GM12864 (cell line): ENCODE results near the gene FARP1.

ENCODE experiments used
- DNase-seq: peaks from one replicate; pipeline ENCODE4 v3.0.0-alpha.2; 2011; ENCODE audit warnings: low read depth
- H3K4me3 ChIP-seq: 2 replicates; pipeline ENCODE4 v1.5.1; 2011; ENCODE audit warnings: mild to moderate bottlenecking, low read depth, low read length, control low read depth
- TF ChIP-seq, protein P1 (sequence below): IDR thresholded peaks from 2 replicates; pipeline ENCODE4 v1.5.1; 2011; ENCODE audit warnings: low read depth, mild to moderate bottlenecking, moderate library complexity, low read length, control low read depth, inconsistent platforms; ENCODE audit errors: missing control alignments

Gene FARP1

DNA sequence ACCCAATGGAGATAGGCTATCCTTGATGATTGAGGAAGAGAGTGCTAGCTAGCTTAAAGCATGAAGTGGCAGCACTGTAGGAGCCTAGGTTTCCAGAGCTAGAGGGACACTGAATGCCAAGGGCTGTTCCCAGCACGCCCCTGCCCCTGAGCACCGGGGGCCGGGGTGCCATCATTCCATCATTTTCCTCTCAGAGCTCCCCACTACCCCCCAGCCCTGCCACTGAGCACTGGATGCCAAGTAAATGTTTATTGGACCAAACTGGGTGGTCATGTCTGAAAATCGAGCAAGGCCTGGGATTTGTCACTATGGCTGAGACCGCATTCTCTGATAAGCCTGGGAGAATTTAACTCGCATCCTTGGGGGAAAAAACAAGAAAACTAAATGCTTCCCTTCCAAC lies 291.2 kb downstream of the FARP1 start:
- DNase-seq = no peak
- H3K4me3 ChIP-seq = no peak overlapping the region
- TF ChIP-seq, protein P1, sequence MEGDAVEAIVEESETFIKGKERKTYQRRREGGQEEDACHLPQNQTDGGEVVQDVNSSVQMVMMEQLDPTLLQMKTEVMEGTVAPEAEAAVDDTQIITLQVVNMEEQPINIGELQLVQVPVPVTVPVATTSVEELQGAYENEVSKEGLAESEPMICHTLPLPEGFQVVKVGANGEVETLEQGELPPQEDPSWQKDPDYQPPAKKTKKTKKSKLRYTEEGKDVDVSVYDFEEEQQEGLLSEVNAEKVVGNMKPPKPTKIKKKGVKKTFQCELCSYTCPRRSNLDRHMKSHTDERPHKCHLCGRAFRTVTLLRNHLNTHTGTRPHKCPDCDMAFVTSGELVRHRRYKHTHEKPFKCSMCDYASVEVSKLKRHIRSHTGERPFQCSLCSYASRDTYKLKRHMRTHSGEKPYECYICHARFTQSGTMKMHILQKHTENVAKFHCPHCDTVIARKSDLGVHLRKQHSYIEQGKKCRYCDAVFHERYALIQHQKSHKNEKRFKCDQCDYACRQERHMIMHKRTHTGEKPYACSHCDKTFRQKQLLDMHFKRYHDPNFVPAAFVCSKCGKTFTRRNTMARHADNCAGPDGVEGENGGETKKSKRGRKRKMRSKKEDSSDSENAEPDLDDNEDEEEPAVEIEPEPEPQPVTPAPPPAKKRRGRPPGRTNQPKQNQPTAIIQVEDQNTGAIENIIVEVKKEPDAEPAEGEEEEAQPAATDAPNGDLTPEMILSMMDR = no peak

DNA sequence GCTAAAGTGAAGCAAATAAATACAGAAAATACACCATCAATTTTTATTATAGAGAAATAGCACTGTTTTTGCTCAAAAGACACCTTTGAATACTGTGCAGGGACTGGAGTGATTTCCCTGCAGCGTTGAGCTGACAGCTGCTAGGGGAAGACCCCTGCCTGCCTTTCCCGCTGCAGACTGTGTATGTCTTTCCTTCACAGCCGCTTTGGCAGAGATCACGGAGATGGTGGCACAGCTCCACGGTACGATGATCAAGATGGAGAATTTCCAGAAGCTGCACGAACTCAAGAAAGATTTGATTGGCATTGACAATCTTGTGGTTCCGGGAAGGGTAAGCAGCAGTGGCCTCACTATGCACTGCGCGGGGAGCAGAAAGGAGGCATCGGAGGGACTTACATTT lies 292.5 kb downstream of the FARP1 start:
- no peak for DNase-seq
- TF ChIP-seq, protein P1 = no peak
- no peak overlapping the region for H3K4me3 ChIP-seq

DNA sequence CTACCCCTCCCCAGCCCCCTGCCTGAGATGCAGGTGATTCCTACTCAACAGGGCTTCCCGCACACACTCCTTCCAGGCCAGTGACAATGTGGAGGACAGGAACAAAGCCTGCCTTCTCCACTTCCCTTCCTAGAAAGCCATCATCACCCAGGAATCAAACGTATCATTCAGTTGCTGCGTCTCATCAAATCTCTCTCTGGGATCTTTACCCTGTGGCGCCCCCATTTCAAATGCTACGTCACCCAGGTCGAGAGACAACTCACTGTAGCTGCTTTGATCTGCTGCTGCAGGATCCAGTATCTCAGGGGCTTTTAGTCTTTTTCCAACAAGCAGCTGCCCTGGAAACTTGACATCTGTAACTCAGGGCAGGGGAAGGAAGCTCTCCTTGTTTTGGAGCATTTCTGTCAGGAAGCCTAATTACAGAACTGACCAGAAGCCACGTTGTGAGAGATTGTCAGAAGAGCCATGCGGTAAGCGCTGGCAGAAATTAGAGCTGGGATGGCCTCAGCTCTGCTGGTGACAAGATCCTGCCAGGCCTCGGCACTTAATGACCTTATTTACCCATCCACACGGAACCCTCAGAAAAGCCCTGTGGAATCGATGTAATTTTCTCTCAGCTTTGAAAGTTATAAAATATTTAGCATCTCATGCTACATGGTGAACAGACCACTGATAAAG lies 293.5 kb downstream of the FARP1 start:
- no peak for DNase-seq

DNA sequence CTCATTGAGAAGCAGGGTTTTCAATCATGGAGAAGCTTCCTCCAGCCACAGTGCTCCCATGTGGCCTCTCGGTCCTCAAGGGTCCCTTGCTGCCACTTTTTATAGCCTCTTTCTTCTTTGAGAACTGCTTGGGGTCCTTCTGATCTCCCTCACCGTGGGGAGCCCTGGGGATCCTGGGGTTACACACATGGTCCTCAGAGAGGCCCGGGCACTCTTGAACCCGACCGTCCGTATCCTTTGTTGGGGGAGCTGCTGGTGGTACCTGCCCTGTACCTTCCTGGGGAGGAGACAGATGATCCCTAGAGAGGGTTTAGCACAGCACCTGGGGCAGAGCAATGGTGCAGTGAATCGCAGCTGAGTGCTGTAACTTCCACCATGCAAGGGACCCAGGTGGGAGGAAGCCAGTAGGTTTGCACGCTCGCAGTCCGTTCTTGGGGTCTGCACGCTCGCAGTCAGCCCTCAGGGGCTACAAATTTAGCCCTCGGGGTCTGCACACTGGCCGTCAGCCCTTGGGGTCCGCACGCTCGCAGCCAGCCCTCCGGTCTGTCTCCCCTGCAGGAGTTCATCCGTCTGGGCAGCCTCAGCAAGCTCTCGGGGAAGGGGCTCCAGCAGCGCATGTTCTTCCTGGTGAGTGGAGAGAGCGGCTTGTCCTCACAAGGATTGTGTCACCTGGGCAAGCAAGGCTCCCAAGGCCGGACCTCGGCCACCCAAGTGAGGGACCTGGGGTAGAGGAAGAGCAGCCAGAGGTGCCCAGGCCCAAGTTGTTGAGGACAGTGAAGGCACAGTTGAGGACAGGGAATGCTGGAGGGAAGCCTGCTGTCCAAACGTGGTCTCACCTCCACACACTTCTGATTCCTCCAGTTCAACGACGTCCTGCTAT lies 295.6 kb downstream of the FARP1 start:
- TF ChIP-seq, protein P1 = no peak
- DNase-seq = no peak
- H3K4me3 ChIP-seq = no peak overlapping the region

More for the DNA sequence above, 293.5 kb downstream of the FARP1 start:
- TF ChIP-seq, protein P1 = no peak
- no peak overlapping the region for H3K4me3 ChIP-seq

DNA sequence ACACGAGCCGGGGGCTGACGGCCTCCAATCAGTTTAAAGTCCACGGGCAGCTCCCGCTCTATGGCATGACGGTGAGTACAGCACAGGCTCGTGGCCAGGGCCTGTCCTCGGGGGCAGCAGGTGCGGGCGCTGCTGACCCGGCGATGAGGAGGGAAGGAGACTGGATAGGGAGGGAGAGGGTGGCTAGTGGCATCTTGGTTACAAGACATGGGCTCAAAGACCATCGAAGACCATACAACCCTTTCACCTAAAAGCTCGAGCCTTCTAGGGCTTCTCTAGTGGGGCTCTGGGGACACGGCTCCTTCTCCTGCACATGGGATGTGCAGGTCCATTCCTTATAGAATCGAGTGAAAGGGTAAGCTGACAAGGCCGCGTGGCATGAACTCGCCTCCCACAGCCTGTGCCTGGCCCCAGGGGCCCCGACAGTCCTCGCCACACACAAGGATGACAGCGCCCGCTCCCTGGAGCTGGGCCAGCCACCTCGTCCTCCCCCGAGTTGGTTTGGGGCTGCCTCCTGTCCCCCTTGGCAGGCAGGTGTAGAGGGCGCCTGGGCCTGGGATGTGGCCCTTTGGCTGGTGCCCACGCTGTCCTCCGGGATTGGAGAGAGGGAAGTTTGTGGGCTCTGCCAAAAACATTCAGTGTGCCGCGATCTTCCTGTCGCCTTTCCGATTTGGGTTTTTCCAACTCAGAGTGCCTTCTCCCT lies 296.4 kb downstream of the FARP1 start:
- TF ChIP-seq, protein P1 = no peak
- DNase-seq = no peak
- no peak overlapping the region for H3K4me3 ChIP-seq

DNA sequence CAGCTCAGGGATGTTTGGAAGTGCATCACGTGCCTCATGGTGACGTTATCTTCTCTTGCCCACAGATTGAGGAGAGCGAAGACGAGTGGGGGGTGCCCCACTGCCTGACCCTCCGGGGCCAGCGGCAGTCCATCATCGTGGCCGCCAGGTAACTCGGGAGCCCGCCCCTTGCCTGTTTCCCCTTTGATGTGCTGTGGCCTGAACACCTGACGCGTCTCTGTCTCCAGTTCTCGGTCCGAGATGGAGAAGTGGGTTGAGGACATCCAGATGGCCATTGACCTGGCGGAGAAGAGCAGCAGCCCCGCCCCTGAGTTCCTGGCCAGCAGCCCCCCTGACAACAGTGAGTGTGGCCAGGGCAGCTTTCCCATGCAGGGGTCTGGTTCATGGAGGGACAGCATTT lies 297.0 kb downstream of the FARP1 start:
- no peak for DNase-seq
- no peak overlapping the region for H3K4me3 ChIP-seq
- TF ChIP-seq, protein P1 = no peak
